Activated CD8-positive, alpha-beta memory T cell treated with anti-CD3 and anti-CD28 coated beads, Interleukin-2, amount 50 U/mL, for 24 hours (primary cell): ENCODE results near the gene SNX10.

Experiments
- DNase-seq: peaks from one replicate; pipeline ENCODE4 v3.0.0-alpha.2; 2020; ENCODE audit errors: extremely low read depth

The SNX10 gene

GRCh38 chr7:26404189-26404996 is 112.7 kb downstream of the SNX10 start:
- DNase-seq: no peak

GRCh38 chr7:26406433-26406832 is 114.8 kb downstream of the SNX10 start:
- no peak for DNase-seq

DNA sequence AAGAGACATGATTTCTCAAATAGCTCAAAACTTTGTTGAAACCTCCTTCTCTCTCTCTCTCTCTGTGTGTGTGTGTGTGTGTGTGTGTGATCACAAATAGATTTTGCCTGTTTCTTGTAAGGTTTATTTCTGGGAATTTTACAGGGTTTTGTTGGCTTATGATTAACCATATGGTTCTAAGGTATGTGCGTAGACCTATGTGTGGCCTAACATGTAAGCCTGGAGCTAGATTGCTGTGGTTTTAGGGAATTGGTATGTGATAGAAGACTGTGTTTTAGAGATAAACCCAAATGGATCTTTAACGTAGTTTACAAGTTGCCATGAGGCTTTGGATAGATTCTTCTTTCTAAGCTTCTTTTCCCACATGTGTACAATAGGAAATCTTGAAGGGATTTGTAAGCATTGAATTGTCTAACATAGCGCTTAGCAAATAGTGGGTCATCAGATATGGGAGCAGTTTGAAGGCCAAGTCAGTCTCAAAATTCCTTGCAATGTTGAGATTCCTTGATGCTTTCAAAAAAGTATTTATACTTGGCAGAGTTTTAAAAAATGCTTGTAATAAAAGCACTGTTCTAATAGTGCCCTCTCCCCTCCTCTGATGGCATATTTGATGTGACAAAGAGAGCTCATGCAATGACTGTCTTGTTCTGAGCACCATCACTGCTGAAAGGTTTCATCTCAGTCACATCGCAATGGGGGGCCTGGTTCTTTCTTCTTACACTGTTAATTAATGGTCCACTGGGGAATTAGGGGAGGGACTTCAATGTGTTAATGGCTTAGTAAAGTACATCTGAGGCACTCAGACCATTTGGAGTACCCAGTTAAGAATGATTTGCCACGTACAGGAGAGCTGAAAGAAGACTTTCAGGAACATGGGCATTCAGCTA is 118.2 kb downstream of the SNX10 start:
- DNase-seq: no peak

GRCh38 chr7:26413007-26413691 is 121.5 kb downstream of the SNX10 start:
- no peak for DNase-seq

DNA sequence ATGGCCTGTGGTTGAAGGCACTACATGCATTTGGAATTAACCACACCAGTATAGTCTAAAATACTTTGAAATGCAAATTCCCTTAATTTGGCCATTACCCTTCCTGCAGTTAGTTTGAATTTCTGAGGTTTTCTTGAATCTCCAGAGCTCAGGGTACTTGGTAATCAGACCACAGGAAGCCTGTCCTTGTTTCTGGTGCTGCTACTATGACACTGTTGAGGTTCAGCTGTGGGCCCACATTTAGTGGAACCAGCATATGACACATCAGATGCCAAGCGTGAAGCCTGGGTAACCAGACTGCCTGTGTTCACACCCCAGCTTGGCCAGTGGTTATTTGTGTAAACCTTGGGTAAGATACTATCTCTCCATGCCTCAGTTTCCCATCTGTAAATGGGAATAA is 124.3 kb downstream of the SNX10 start:
- no peak for DNase-seq

DNA sequence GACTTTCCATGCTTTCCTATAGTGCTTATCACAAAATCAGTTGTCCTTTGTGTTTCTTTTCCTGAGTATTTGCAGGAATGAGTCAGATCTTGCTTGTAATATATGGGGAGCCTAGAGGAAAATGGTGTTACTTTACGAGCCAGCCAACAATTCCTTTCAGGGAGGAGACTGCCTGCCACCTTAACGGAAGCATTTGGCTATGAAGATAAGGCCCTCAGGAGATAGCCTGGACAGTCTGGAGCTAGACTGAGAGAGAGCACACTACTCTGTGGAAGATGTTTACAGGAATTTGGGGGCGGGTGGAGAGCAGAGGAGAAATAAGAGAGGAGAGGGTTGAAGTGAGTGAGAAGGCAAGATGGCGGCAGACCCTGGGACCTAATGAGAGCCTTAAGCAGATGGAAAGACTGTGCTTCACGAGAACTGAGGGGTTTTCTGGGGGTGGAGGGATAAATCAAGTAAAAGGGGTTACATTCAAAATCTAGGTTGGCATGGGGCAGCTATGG is 126.3 kb downstream of the SNX10 start:
- no peak for DNase-seq

DNA sequence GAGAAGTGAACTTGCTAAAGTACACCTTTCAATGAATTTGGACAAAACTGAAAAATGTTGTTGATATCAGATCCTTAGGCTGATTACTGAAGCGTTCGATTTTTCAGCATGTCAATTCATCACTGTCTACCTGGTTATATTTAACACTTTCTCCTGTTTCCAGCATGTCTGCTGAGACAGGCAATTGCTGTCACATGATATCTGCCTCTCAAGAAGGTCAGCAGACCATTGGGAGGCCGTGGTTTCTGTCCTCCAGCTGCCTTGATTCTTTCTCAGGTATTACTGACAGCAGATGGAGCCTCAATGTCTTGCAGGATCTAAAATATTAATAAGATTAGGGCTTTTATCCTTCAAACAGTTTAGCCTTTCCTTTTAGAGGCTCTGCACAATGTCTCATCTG is 127.5 kb downstream of the SNX10 start:
- DNase-seq: no peak

- DNase-seq: no peak
Observed at GRCh38 chr7:26420422-26421019, 128.9 kb downstream of the SNX10 start.

DNA sequence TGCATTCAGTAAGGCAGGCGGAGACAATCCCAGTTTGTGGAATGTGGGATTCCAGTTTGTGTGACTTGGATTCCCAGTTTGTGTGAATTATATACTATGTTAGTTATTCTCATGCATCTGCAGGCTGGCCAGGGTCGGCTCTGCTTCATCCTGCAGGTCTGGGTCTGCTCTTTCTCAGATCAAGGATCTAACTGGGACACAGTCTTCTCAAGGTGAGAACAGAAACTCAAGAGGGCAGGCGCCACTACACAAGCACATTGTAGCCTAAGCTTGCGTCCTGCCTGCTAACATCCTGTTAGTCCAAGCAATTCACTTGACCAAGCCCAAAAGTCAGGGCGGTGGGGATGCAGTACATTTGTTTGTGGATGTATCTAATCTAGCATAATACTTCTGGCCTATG is 131.1 kb downstream of the SNX10 start:
- DNase-seq: no peak

- DNase-seq: no peak
Observed at GRCh38 chr7:26423436-26423835, 131.8 kb downstream of the SNX10 start.
